Heart right ventricle (tissue), 16 donors: ENCODE results near the gene STPG3. TPM values are rescaled to one million over a fixed set of nuclear protein-coding genes. Genes with fewer than 3 reads are reported as not detected.
"Not testable (repeated sequence)": the region's sequence is repeated elsewhere in the genome, so short reads cannot be mapped to it uniquely, and the experiment has no call there.

Source experiments
- ATAC-seq, 8 donors: fragments of 200-7000 bp; cut with Tn5 transposase; one replicate each; pipeline ENCODE4 v1.9.1; 2020; ENCODE audit warnings: mild to moderate bottlenecking in 8 of 8, moderate library complexity in 8 of 8, moderate number of reproducible peaks in 1 of 8
- DNase-seq, 2 donors: peaks; one replicate each; pipeline ENCODE4 v3.0.0-alpha.2; 2020
- H3K27ac ChIP-seq, 10 donors: fragments of 200-600 bp; sonication (generic) in 2 of 10; one replicate each; pipeline versions ENCODE4 v1.5.0 to v1.8.0; 2020 to 2022; ENCODE audit warnings: mild to moderate bottlenecking in 3 of 10
- H3K27me3 ChIP-seq, 7 donors: fragments of 200-600 bp; one replicate each; pipeline ENCODE4 v1.8.0; 2021 to 2022; ENCODE audit warnings: mild to moderate bottlenecking in 2 of 7
- H3K36me3 ChIP-seq, 9 donors: fragments of 200-600 bp; sonication (generic) in 1 of 9; one replicate each; pipeline versions ENCODE4 v1.5.0 to v1.8.0; 2020 to 2022; ENCODE audit warnings: mild to moderate bottlenecking in 2 of 9
- H3K4me1 ChIP-seq, 9 donors: fragments of 200-600 bp; sonication (generic) in 1 of 9; one replicate each; pipeline versions ENCODE4 v1.5.0 to v1.8.0; 2020 to 2022; ENCODE audit warnings: mild to moderate bottlenecking in 4 of 9
- H3K4me3 ChIP-seq, 10 donors: fragments of 200-600 bp; sonication (generic) in 2 of 10; one replicate each; pipeline versions ENCODE4 v1.5.0 to v1.8.0; 2020 to 2022; ENCODE audit warnings: mild to moderate bottlenecking in 7 of 10, moderate library complexity in 2 of 10
- H3K9me3 ChIP-seq, 11 donors: fragments of 200-600 bp in 10 of 11; sonication (generic) in 2 of 11; one replicate each; pipeline versions ENCODE4 v1.5.0 to v1.8.0; 2013 to 2022; ENCODE audit warnings: mild to moderate bottlenecking in 2 of 11, control low read depth in 1 of 11, moderate library complexity in 1 of 11
- CTCF ChIP-seq, 9 donors: fragments of 200-600 bp; sonication (generic) in 2 of 9; IDR thresholded peaks; one replicate each; pipeline versions ENCODE4 v1.5.0 to v1.8.0; 2021 to 2022; ENCODE audit warnings: antibody characterized with exemption in 9 of 9, mild to moderate bottlenecking in 5 of 9, moderate library complexity in 1 of 9
- WGBS, 2 donors: extraction: QIAGEN DNeasy Blood & Tissue Kit; methylation state at CpG; one replicate each; pipeline ENCODE4 v1.1.7; 2013; ENCODE audit warnings: inconsistent platforms in 1 of 2; 5-methylcytosine and 5-hydroxymethylcytosine counted together
- intact Hi-C, 10 donors: fragments of 100-400 bp; cut with DNase I; formaldehyde crosslinking; loops; one replicate each; pipeline versions ENCODE4 v1.11.1 to v1.14.2; 2022
- polyA plus RNA-seq, 2 donors: library from polyadenylated mRNA; stranded (reverse); fragments of 200-250 nt; gene quantifications; one replicate each; pipeline ENCODE4 v1.2.3, GENCODE V29; 2013
- total RNA-seq, 10 donors: library from RNA; stranded (reverse); fragmentation: NEBNext Ultra II Directional in 3 of 10; extraction: Animal tissue kit (Norgen Biotek cat#: 25700) in 3 of 10; gene quantifications; one replicate each; pipeline versions ENCODE4 v1.2.1 to v1.2.4, GENCODE V29; 2021 to 2023
- donor health status: Arrhythmogenic right ventricular cardiomyopathy.
- donor health status: ischemic (EF 13 %, LVEDD 7.1; RV severe dilation, severe dysfunction).
- donor health status: healthy with polysubstance abuse.
- donor health status: DM: no; HTN: yes; CAD: no.
- donor health status: DM: no; HTN: no; CAD: no.
- donor health status: ischemic (EF 25% LVEDD 6.9; RV normal size, moderate dysfunction).
- donor health status: ischemic (EF 25% LVEDD 5.7; RV mildly dilated, moderate dysfunction).
- donor health status: healthy.
- donor health status: DM: yes; HTN: yes; CAD: no.
- donor health status: Ischemic cardiomyopathy.
- donor health status: ischemic (EF 35%, LVEDD 5.7; RV mildly dilated, moderate dysfunction).
- donor health status: nonischemic (EF 11% LVEDD 7.7; RV severe dilation, severe dysfunction).
- donor health status: DM: yes; HTN: yes; CAD: no.
- donor health status: PGD.
- donor health status: ischemic (EF 29% LVEDD 5.4; RV normal size, mild dysfunction).
- donor health status: nonischemic (EF 23%, LVEDD 6.1; RV moderate dilation, normal function).

The STPG3 gene
- total and polyA plus RNA-seq, 12 donors: 0.24 to 0.44 (median 0.32) TPM; not detected in 8

- 30 to 31% methylated on average over 14 to 15 of the region's 15 CpGs for WGBS, 2 donors
- ATAC-seq, intact Hi-C loops, H3K4me3 ChIP-seq, H3K27me3 ChIP-seq, H3K9me3 ChIP-seq, H3K27ac ChIP-seq: not testable (repeated sequence)
- H3K36me3 ChIP-seq: peaks cover 0 to 79% (median 35%) of the 10 kb centered on the region in 9 donors
- peak in 1 of 2 donors; percentile 45 for DNase-seq
- peaks cover 0 to 15% (median 4%) of the 10 kb centered on the region in 9 donors for H3K4me1 ChIP-seq
- TF ChIP-seq CTCF (IDR thresholded peaks at IDR 0.05): peak; percentile 19 to 62 (median 57)
These were observed 11.3 kb downstream of the STPG3 start for GRCh38 chr9:137262173-137262908.

GRCh38 chr9:137262909-137263285, 11.8 kb downstream of the STPG3 start:
- TF ChIP-seq CTCF (IDR thresholded peaks at IDR 0.05): no peak
- no peaks in the 10 kb centered on the region for H3K27me3 ChIP-seq
- no peak overlapping the region for H3K4me3 ChIP-seq
- ATAC-seq: peak in 2 of 8 donors; percentile 18 to 26
- peaks cover 0 to 21% (median 9%) of the 10 kb centered on the region in 9 donors for H3K4me1 ChIP-seq
- peak in 1 of 2 donors; percentile 15 for DNase-seq
- H3K27ac ChIP-seq: no peak overlapping the region
- 89 to 95% methylated on average over 24 of the region's 24 CpGs for WGBS, 2 donors
- no peaks in the 10 kb centered on the region for H3K9me3 ChIP-seq
- intact Hi-C loops: no loop called here
- peaks cover 0 to 79% (median 35%) of the 10 kb centered on the region in 9 donors for H3K36me3 ChIP-seq

- Histone ChIP-seq H3K27me3 (no peaks in the 10 kb centered on the region), H3K4me1 (peaks cover 0 to 27% (median 15%) of the 10 kb centered on the region in 9 donors), H3K4me3 (no peak overlapping the region), H3K27ac (no peak overlapping the region), H3K36me3 (peaks cover 0 to 79% (median 31%) of the 10 kb centered on the region in 9 donors), H3K9me3 (no peaks in the 10 kb centered on the region)
- peak in 1 of 2 donors; percentile 5 for DNase-seq
- TF ChIP-seq CTCF (IDR thresholded peaks at IDR 0.05): no peak
- intact Hi-C loops: no loop called here
- ATAC-seq: peak in 1 of 8 donors; percentile 11
- WGBS, 2 donors: 82 to 89% methylated on average over 10 of the region's 10 CpGs
These were observed 12.4 kb downstream of the STPG3 start for GRCh38 chr9:137263506-137263905.

DNA sequence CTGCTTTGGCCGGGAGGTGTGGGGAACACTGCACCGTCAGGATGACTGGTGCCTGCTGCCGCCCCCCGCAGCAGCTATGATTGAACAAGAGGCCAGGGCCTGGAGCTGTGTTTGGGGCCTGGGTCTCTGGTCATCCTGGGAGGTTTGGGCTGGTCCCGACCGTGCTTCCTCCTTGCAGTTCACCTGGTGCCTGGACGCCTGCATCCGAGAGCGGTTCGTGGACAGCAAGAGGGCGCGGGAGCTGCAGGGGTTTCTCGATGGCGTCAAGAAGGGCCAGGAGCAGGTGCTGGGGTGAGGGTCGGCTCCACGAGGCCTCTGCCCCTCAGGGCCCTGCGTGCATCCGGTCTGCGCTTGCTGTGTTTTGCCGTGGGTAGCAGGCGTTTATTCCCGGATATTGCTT, 13.0 kb downstream of the STPG3 start:
- peaks cover 2 to 33% (median 20%) of the 10 kb centered on the region in 9 donors for H3K4me1 ChIP-seq
- WGBS, 2 donors: 95% methylated on average over 22 of the region's 22 CpGs

More for the DNA sequence above, 13.0 kb downstream of the STPG3 start:
- intact Hi-C loops: no loop called here
- no peak for ATAC-seq
- H3K4me3 ChIP-seq: no peak overlapping the region
- no peaks in the 10 kb centered on the region for H3K27me3 ChIP-seq
- no peak for TF ChIP-seq CTCF (IDR thresholded peaks at IDR 0.05)
- peak in 1 of 2 donors; percentile 7 for DNase-seq
- H3K36me3 ChIP-seq: peaks cover 0 to 78% (median 29%) of the 10 kb centered on the region in 9 donors
- no peak overlapping the region for H3K27ac ChIP-seq
- no peaks in the 10 kb centered on the region for H3K9me3 ChIP-seq
